Activated CD4-positive, alpha-beta memory T cell treated with anti-CD3 and anti-CD28 coated beads, Interleukin-2, amount 10 ng/mL, durations not matched to agents 7 days and 5 days (primary cell): ENCODE results near the gene DPYSL4. TPM values are rescaled to one million over a fixed set of nuclear protein-coding genes. Genes with fewer than 3 reads are reported as not detected.

Experiments
- CTCF ChIA-PET: fragments of 350-600 bp; sonication (Branson Sonifier 250); formaldehyde crosslinking; loops from one replicate; lab custom pipeline; 2021; ENCODE audit warnings: antibody characterized with exemption, inconsistent platforms; lab: Charles Lee
- POLR2A ChIA-PET: fragments of 350-600 bp; sonication (Branson Sonifier 250); formaldehyde crosslinking; loops from one replicate; lab custom pipeline; 2021; ENCODE audit warnings: antibody characterized with exemption; lab: Charles Lee
- DNase-seq: peaks from one replicate; pipeline ENCODE4 v3.0.0-alpha.2; 2020
- H3K27ac Mint-ChIP-seq: one replicate; pipeline ENCODE4 v1.8.0; 2021; ENCODE audit warnings: mild to moderate bottlenecking, mixed read lengths
- H3K27me3 Mint-ChIP-seq: one replicate; pipeline ENCODE4 v1.8.0; 2021; ENCODE audit warnings: mixed read lengths
- H3K36me3 Mint-ChIP-seq: one replicate; pipeline ENCODE4 v1.8.0; 2021; ENCODE audit warnings: low read depth, mixed read lengths
- H3K4me1 Mint-ChIP-seq: one replicate; pipeline ENCODE4 v1.8.0; 2021; ENCODE audit warnings: mixed read lengths
- H3K4me3 Mint-ChIP-seq: one replicate; pipeline ENCODE4 v1.8.0; 2021; ENCODE audit warnings: mild to moderate bottlenecking, mixed read lengths
- H3K9me3 Mint-ChIP-seq: one replicate; pipeline ENCODE4 v1.8.0; 2021; ENCODE audit warnings: mixed read lengths
- total RNA-seq, 2 experiments: library from RNA; stranded (reverse); gene quantifications; one replicate each; pipeline ENCODE4 v1.2.3, GENCODE V29; 2021

The DPYSL4 gene
- total RNA-seq, 2 experiments from 2014 or later: 5.4 to 6.7 TPM

DNA sequence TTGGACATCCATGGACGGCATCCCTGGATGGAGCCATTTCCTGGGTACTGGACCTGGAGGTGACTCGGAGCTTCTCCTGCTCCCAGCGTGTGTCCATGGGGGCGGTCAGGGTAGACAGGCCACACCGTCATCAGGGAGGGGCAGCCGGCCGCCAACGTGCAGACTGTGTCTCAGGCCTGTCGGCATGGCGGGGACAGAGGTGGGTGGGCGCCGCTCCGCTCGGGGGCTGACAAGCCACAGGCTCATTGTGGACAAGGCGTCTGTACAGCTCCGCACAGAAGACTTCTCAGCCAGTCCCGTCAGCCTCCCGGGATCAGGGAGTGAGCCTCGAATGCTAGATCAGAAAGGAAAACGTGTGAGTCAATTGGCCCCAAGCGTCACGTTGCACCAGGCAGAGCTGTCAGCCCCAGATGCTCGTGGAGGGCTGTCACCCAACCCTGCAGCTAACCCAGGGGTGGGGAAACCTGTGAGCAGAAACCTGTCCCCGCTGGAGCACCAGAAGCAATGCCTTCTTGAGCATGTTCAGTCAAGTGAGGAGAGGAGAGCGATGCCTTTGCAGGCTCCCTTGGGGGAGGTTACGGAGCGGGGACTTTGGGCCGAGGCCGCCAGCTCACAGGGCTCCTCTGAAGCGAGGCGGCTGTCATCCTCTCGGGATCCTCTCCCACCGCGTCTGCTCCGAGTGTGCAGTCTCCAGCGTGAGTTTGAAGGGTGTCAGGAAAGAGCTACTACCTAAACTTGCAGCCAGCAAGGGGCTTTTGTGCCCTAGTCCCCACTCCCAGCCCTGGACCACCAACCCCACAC is 16.0 kb upstream of the DPYSL4 start:
- ChIA-PET CTCF (interaction anchor here (0.6 kb wide), 1 partner anchor 302 kb away, joined by 3 read pairs; no protein-coding TSS in a partner anchor), POLR2A (no interaction called here)
- Mint-ChIP-seq H3K4me3 (no peak overlapping the region), H3K9me3 (peaks cover 11% of the 10 kb centered on the region), H3K4me1 (peaks cover 12% of the 10 kb centered on the region), H3K27me3 (peaks cover 7% of the 10 kb centered on the region), H3K36me3 (no peaks in the 10 kb centered on the region), H3K27ac (no peak overlapping the region)
- no peak for DNase-seq

DNA sequence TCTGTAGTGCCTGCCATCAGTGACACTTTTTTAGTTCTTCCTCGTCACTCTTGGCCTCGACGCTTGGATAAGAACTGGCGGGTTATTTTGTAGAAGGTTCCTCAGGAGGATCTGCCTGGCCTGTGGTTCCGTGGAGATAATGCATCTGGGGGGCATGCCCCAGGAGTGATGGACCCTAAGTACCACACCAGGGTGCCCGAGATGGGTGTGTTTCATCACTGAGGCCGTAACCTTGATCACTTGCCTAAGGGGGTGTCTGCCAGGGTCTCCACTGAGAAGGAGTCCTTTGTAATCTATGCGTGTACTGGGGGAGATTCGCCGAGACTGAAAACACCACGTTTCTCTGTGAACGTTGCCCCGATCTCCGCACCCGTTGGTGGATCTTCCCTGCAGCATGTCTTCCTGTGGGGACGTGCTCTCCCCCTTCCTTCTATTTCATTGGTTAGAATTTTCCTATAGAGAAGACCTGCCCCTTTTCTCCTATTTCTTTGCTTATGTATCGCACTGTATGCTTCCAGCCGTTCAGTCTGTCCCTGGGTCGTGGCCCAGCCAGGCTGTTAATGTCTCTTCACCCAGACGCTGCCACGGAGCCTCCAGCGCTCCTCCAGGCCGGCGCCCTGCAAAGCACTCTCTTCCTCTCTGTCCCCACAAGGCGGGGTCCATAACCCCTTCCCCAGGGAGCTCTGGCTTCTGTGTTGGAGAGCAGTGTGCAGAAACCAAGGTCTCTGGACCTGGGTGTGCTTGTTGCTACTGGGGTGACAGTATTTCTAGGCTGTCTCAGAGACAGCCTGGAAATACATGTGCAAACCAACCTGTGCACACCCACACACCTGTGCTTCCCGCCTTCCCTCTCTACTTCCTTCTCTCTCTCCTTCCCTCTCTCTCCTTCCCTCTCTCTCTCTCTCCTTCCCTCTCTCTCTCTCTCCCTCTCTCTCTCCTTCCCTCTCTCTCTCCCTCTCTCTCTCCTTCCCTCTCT is 14.4 kb upstream of the DPYSL4 start:
- H3K27me3 Mint-ChIP-seq: peaks cover 17% of the 10 kb centered on the region
- ChIA-PET CTCF (no interaction called here), POLR2A (no interaction called here)
- no peaks in the 10 kb centered on the region for H3K4me1 Mint-ChIP-seq
- H3K9me3 Mint-ChIP-seq: peaks cover 11% of the 10 kb centered on the region
- no peak overlapping the region for H3K27ac Mint-ChIP-seq
- no peak overlapping the region for H3K4me3 Mint-ChIP-seq
- no peaks in the 10 kb centered on the region for H3K36me3 Mint-ChIP-seq
- DNase-seq: no peak

DNA sequence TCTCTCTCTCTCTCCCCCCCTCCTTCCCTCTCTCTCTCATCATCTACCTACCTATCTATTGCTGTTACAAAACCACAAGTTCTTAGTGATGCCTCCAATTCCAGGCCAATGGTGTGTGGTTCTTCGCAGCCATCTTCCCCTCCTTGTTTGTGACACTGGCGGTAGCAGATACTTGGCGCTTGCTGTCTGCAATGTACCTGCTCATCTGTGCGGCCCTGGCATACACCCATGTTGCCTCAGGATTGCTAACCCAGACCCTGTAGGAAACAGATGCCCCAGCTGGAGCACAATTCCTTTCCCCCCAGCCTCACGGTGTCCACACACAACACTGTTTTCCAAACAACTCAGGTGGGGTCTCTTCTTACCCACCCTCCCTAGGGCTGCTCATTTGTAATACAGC is 13.6 kb upstream of the DPYSL4 start:
- peak overlapping the region; percentile 31 for H3K27ac Mint-ChIP-seq
- CTCF ChIA-PET: no interaction called here

DNA sequence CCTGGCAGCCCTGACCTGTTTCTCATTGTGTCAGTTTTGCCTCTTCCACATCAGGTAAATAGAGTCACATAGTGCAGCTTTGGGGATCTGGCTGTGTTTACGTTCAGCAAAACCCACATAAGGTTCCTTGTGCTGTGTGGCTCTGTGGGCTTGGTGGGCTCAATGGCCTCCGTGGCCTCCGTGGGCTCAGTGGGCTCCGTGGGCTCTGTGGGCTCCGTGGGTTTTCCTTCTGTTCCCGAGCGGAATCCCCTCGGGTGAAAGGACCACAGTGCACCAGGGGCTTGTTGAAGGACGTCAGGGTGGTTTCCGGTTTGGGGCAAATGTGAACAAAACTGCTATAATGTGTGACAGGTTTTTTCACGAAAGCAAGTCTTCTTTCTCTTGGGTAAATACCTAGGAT is 12.5 kb upstream of the DPYSL4 start:
- H3K4me1 Mint-ChIP-seq: no peaks in the 10 kb centered on the region
- ChIA-PET CTCF (no interaction called here), POLR2A (no interaction called here)
- peaks cover 25% of the 10 kb centered on the region for H3K27me3 Mint-ChIP-seq
- DNase-seq: no peak
- H3K27ac Mint-ChIP-seq: peak overlapping the region; percentile 23
- peaks cover 11% of the 10 kb centered on the region for H3K9me3 Mint-ChIP-seq
- H3K36me3 Mint-ChIP-seq: no peaks in the 10 kb centered on the region
- H3K4me3 Mint-ChIP-seq: no peak overlapping the region

More for the DNA sequence above, 13.6 kb upstream of the DPYSL4 start:
- Mint-ChIP-seq H3K36me3 (no peaks in the 10 kb centered on the region), H3K4me3 (no peak overlapping the region), H3K9me3 (peaks cover 11% of the 10 kb centered on the region), H3K4me1 (no peaks in the 10 kb centered on the region), H3K27me3 (peaks cover 25% of the 10 kb centered on the region)
- POLR2A ChIA-PET: no interaction called here
- DNase-seq: no peak

DNA sequence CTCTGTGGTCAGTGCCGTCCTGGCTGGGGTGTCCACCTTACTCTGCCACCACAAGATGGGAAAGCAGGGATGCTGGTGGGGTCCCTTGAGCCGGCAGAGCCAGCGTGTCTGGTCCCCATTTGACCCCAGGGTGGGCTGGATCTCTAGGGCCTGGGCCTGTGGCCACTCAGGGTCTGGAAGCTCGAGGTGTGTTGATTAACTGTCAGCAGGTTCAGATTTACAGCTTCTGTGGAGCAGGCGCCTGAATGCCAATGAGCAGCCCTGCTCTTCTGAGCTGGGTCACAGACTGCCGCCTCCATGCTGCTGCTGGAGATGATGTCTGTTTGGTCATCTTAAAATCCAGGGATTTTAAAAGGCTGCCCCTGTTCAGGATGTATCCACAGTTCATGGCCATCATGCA is 11.3 kb upstream of the DPYSL4 start:
- Mint-ChIP-seq H3K4me1 (no peaks in the 10 kb centered on the region), H3K27me3 (peaks cover 25% of the 10 kb centered on the region), H3K36me3 (no peaks in the 10 kb centered on the region), H3K27ac (no peak overlapping the region), H3K4me3 (no peak overlapping the region), H3K9me3 (peaks cover 11% of the 10 kb centered on the region)
- DNase-seq: no peak
- ChIA-PET CTCF (no interaction called here), POLR2A (no interaction called here)

DNA sequence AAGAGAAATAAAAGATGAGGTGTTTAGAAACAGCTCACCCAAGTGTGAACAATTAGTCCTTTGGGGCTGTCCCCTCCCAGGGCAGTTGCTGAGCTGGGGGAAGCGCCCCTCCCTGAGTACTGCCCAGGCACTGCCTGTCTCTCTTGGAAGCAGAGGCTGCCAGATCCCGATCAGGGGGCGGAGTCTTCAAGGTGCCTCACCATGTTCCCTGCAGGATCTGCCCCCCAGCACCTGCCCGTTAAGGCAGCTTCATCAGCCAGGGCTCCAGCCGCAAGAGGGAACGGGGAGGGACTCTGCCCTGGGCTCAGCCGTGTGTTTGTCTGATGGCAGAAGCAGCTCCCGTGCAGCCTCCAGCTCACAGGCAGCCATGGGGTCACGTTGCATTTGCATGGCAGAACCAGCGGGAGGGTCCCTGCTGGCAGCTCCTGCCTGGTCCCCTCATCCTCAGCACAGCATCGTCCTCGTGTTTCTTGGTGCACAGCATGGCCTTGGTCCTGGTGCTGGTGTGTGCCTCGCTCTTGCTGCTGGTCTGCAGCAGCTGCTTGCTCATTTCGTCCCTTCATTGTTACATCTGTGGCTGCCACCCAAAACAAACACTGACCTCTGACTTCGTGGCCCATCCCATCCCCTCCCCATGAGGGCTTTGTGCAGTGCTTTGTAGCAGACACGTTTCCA is 10.7 kb upstream of the DPYSL4 start:
- Mint-ChIP-seq H3K4me3 (no peak overlapping the region), H3K27ac (no peak overlapping the region), H3K27me3 (peaks cover 25% of the 10 kb centered on the region), H3K36me3 (no peaks in the 10 kb centered on the region), H3K4me1 (no peaks in the 10 kb centered on the region), H3K9me3 (peaks cover 11% of the 10 kb centered on the region)
- ChIA-PET POLR2A (no interaction called here), CTCF (no interaction called here)
- no peak for DNase-seq

DNA sequence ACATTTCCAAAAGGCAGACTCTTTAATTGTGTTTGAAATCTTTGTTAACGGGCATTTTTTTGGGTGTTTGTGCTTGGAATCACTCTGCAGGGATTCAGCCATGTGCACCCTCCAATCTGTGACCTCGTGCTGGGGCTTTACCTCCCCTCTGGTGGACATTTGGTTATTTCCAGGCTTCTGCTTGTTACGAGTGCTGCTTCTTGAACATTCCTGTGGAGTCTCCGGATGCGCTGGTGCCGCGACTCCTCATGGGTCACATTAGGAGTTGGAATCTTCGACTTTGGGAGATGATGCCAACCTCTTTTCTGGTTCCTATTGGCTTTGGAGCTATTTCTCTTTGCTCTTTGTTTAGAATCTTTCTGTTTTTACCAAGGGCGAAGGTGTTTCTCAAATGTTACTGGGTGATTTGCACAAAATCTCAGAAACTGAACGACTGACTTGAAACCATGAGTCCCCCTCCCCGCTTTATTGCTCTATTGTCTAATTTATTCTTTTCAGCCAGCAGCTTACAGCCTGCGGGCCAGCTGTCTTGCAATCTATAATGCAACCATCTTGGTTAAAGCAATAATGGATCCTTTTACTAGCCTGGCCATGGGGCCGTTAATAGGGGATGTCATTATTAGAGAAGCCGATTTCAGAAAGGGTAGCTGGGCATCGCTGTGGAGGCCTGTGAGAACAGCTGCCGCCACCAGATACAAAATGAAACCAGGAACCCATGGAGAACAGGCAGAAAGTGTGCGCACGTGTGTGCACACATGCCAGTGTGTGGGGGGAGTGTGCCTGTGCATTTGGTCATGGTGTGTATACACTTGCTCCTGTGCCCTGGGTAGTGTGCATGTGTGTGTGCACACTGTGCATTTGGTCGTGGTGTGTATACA is 9.9 kb upstream of the DPYSL4 start:
- H3K27ac Mint-ChIP-seq: no peak overlapping the region
- peaks cover 25% of the 10 kb centered on the region for H3K27me3 Mint-ChIP-seq
- no peak overlapping the region for H3K4me3 Mint-ChIP-seq
- H3K36me3 Mint-ChIP-seq: no peaks in the 10 kb centered on the region
- CTCF ChIA-PET: no interaction called here
- peaks cover 11% of the 10 kb centered on the region for H3K9me3 Mint-ChIP-seq
- POLR2A ChIA-PET: no interaction called here
- DNase-seq: no peak
- H3K4me1 Mint-ChIP-seq: no peaks in the 10 kb centered on the region

DNA sequence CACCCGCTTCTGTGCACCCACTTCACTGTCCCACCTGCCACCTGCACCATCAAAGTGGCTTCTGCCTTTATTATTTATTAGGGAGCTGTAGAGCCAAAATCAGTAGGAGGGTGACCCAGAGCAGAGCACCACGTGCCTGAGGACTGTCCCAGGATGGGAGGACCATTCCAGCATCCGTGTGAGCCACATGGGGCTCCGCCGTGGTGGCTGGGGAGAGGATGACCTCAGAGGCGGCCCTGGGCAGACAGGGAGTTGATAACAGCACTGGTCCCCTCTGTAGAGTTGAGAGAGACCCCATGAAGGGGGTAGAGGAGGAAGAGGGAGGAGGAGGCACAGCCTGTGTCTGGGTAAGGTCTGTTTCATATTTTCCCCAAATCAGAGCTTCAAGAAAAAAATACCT is 8.7 kb upstream of the DPYSL4 start:
- no peak for DNase-seq
- Mint-ChIP-seq H3K4me3 (no peak overlapping the region), H3K36me3 (no peaks in the 10 kb centered on the region), H3K9me3 (peaks cover 11% of the 10 kb centered on the region), H3K27me3 (peaks cover 26% of the 10 kb centered on the region), H3K27ac (no peak overlapping the region), H3K4me1 (no peaks in the 10 kb centered on the region)
- ChIA-PET CTCF (no interaction called here), POLR2A (no interaction called here)

DNA sequence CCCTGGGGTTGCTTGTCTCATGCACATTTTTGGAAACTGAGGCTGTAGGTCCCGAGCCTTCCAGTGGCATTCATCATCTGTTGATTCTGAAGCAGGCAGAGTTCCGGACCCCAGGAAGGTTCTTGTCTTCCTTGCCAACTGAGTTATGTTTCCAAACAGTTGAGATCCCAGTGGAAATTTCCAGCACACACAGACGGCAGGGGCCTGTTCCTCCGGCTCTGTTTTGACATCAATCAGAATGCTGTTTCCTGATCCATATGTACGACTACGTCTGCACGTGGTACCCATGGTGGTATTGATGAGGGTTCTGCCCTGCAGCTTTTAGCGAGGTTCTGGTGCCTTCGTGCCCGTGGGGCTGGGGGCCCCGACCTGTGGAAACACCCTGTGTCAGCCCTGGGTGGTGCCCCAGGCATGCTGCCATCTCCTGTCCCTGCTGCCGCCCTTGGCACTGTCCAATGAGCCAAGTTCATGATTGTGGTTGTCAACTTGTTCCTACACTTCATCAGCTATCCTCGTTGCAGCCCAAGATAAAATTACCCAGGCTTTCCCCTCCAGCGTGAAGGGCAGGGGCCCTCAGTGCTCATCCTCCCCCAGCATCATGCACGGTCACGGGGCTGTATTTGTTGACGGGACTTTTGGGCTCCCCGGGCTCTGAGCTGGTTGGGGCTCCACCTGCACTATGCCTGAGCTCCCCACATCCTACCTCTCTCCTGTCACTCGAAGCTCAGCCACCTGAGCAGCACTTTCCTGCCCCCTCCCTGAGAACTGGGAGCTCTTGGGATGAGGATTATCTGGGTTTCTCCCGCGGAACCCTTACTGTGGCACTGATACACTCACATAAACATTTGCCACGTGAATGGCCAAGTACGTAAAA is 7.8 kb upstream of the DPYSL4 start:
- CTCF ChIA-PET: no interaction called here
- H3K27ac Mint-ChIP-seq: no peak overlapping the region
- H3K36me3 Mint-ChIP-seq: no peaks in the 10 kb centered on the region
- peaks cover 30% of the 10 kb centered on the region for H3K27me3 Mint-ChIP-seq
- no peaks in the 10 kb centered on the region for H3K4me1 Mint-ChIP-seq
- H3K4me3 Mint-ChIP-seq: no peak overlapping the region
- POLR2A ChIA-PET: no interaction called here
- no peak for DNase-seq
- H3K9me3 Mint-ChIP-seq: peaks cover 6% of the 10 kb centered on the region

DNA sequence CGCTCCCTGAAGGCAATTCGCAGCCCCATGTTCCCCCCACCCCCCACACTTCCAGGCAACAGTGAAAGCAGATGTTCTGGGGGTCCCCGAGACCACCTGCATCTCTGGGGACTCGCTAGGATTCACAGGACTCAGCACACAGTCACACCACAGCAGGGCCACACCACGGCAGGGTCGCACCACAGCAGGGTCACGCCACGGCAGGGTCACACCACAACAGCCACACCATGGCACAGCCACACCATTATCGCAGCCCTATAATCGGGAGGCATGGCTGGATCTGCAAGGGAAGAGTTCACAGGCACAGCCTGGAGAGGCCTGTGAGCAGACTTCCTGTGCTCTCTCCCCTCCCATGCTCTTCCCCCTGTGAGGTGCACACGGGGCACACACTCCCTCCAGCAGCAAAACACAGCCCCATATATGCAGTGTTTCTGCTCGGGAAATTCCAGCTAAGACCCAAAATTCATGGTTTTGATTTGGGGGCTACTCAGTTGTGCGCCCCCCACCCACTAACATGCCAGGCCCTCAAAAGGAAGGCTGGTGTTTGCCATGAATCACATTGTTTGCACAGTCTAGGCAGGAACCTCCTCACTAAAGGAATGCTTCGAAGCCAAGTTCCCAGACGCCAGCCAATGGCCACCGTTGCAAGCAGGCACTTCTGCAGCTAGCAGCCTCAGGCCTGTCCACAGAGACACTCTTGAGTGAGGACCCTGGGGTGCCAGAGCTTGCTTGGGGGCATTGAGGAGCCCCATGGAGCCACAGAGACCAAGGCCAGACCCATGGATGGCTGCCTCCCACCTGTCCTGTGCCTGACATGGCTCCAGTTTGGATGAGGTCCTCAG is 7.0 kb upstream of the DPYSL4 start:
- no peak overlapping the region for H3K27ac Mint-ChIP-seq
- CTCF ChIA-PET: no interaction called here
- H3K4me1 Mint-ChIP-seq: peaks cover under 1% of the 10 kb centered on the region
- H3K9me3 Mint-ChIP-seq: peaks cover 1% of the 10 kb centered on the region
- POLR2A ChIA-PET: no interaction called here
- no peak overlapping the region for H3K4me3 Mint-ChIP-seq
- H3K27me3 Mint-ChIP-seq: peaks cover 35% of the 10 kb centered on the region
- no peak for DNase-seq
- H3K36me3 Mint-ChIP-seq: no peaks in the 10 kb centered on the region

DNA sequence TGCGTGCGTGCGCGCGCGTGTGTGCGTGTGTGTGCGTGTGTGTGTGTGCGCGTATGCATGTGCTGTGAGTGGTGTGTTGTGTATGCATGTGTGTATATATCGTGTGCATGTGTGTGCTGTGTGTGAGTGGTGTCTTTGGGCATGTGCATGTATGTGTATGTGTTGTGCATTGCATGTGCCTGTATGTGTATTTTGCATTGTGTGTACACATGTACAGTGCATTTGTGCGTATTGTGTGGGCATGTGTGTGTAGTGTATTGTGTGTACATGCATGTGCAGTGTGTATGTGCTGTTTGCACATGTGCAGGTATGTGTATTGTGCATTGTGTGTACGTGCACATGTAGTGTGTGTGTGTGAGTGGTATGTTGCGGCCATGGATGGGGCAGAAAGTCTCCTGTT is 6.0 kb upstream of the DPYSL4 start:
- POLR2A ChIA-PET: no interaction called here
- Mint-ChIP-seq H3K27me3 (peaks cover 35% of the 10 kb centered on the region), H3K4me1 (peaks cover 2% of the 10 kb centered on the region), H3K36me3 (no peaks in the 10 kb centered on the region), H3K27ac (no peak overlapping the region), H3K9me3 (no peaks in the 10 kb centered on the region), H3K4me3 (no peak overlapping the region)
- DNase-seq: no peak
- CTCF ChIA-PET: no interaction called here
